Activated gamma-delta T cell treated with anti-CD3 and anti-CD28 coated beads, Interleukin-2, amount 50 U/mL, for 16 hours (primary cell): ENCODE measurements around the gene MYO5B.
"Not testable (repeated sequence)": the region's sequence is repeated elsewhere in the genome, so short reads cannot be mapped to it uniquely, and the experiment has no call there.

Experiments
- DNase-seq: peaks from one replicate; pipeline ENCODE4 v3.0.0-alpha.2; 2020; ENCODE audit warnings: low read depth

The MYO5B gene

GRCh38 chr18:49795612-49796552, 399.1 kb downstream of the MYO5B start:
- DNase-seq, result no peak

DNA sequence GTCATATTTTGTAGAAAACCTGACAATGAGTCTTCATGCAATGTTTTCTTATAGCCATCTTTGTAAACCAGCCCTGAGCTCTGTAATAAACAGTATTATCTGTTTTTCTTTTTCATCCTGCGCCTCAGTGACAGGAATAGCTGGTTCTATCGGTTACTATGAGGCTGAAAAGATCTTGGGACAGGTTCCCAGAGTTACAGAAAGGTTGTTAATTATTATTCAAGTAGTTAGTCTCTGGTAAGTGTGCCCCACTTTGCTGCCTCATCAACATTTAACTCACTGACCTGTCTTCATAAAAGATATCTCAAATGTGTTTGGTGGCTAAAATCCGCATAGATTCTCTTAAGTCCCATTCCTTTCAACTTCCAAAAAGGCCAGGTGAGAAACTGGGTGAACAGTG, 400.2 kb downstream of the MYO5B start:
- DNase-seq, result no peak

GRCh38 chr18:49789560-49790134, 405.3 kb downstream of the MYO5B start:
- not testable (repeated sequence) for DNase-seq

DNA sequence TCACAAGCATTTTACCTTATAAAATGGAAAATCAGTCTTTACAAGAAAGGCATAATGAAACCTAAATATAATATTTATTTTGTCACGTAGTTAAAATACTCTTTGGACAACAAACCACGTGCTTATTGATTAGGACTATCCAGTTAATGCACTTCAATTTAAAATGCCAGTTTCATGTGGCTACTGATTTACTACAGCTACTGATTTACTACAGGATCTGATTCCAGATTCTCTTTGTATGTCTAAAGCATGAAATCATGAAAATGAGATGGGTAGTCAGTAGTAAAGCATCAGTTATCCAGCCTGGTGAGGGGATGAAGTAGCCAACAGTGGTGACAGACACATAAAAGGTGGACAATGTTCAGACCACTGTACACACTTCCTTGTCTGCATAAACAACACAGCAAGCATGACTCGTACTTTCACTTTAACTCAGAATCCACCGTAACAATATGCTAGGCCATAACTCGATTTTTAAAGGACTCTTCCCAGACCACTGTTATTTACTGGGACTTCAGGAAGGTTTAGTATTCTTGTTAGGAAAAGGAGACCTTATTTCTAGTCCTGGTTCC, 406.5 kb downstream of the MYO5B start:
- no peak for DNase-seq

DNA sequence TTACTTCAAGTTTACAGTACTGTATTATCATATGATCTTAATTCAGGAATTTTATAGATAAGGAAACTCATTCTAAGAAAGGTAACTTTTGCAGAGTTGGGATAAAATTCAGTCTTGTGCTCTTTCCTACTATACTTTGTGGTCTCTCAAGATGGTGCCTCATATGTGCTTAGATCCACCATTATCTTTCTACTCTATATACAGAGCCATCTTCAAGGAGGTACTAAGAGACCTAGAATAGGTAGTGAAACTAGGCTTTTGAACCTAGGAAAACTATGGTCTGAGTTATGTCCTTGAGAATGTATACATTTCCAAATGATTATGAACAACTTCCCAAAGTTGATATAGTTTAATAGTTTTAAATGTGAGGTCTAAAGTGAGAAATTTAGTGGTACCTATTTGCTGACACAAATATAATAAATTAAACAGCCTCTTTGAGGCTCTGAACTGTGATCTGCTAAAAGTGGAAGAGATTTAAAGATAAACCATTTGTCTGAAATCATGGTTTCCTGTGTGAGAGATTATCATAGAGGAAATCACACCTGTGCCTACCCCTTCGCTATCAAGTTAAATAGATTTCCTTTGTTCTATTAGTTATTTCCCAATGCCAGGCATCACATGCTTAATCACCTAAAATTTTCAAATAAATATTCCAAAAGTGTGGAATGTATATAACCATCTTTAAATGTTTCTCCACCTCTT, 408.8 kb downstream of the MYO5B start:
- DNase-seq, result no peak

DNA sequence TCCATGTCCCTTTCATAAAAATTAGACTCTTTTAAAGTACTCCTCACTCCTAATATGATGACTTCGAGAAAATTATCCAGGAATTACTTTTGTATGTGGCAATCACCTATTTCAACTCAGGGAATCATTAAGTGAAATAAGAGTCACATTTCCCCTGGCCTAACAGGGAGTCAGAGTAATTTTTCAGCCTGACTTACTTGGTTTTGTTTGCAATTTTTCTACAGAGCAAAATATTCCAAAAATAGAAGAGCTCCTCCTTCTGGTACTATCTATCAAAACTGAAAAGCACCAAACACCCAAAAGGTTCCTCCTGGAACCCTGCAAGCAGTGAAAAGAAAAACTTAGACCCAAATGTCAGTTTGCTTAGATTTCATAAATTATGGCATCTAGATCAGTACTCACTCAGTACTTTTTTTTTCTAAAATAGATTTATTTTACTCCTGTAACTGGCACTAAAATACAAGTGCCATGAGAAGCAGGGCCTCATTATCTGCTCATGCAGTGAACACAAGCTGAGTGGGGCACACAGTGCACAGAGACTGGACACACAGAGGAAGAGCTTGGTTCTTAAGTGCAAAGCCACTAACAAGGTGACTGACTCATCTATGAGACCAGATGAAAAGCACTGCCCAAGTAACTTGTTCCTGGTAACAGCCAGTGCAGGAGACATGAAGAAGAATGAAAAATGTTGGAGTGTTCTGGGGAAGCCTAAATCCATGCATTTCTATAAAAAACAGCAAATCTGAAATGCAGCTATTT, 410.3 kb downstream of the MYO5B start:
- no peak for DNase-seq

- not testable (repeated sequence) for DNase-seq
These were observed 411.3 kb downstream of the MYO5B start for GRCh38 chr18:49783631-49784030.

GRCh38 chr18:49778826-49779465, 416.0 kb downstream of the MYO5B start:
- no peak for DNase-seq
